ENCODE data around the gene PSMD8. TPM values are rescaled to one million over a fixed set of nuclear protein-coding genes. Genes with fewer than 3 reads are reported as not detected.

Gene PSMD8
- total RNA-seq, 1 donor from 2014 or later = 123 TPM

- no peak overlapping the region for H3K27ac ChIP-seq
- no peak for TF ChIP-seq CTCF (IDR thresholded peaks at IDR 0.05)
- H3K4me3 ChIP-seq = no peak overlapping the region
- DNase-seq (no peak), ATAC-seq (no peak)
- H3K36me3 ChIP-seq = no peaks in the 10 kb centered on the region
- no peaks in the 10 kb centered on the region for H3K9me3 ChIP-seq
- intact Hi-C loops (cut with DNase I) = no loop called here
- H3K4me1 ChIP-seq = peaks cover under 1% of the 10 kb centered on the region
- no peaks in the 10 kb centered on the region for H3K27me3 ChIP-seq
These were observed 38.1 kb downstream of the PSMD8 start for GRCh38 chr19:38412491-38412890.

GRCh38 chr19:38412961-38413360 is 38.6 kb downstream of the PSMD8 start:
- TF ChIP-seq CTCF (IDR thresholded peaks at IDR 0.05) = no peak
- DNase-seq (no peak), ATAC-seq (no peak)
- Histone ChIP-seq H3K9me3 (no peaks in the 10 kb centered on the region), H3K27ac (no peak overlapping the region), H3K4me1 (peaks cover 4% of the 10 kb centered on the region), H3K27me3 (no peaks in the 10 kb centered on the region), H3K36me3 (no peaks in the 10 kb centered on the region), H3K4me3 (no peak overlapping the region)
- intact Hi-C loops (cut with DNase I) = no loop called here

- no peak for DNase-seq
- no peak overlapping the region for H3K4me3 ChIP-seq
- intact Hi-C loops (cut with DNase I) = no loop called here
- no peak for ATAC-seq
- H3K27me3 ChIP-seq = no peaks in the 10 kb centered on the region
- TF ChIP-seq CTCF (IDR thresholded peaks at IDR 0.05) = no peak
- H3K36me3 ChIP-seq = no peaks in the 10 kb centered on the region
- no peak overlapping the region for H3K27ac ChIP-seq
- H3K4me1 ChIP-seq = peaks cover 4% of the 10 kb centered on the region
- H3K9me3 ChIP-seq = no peaks in the 10 kb centered on the region
These were observed 39.0 kb downstream of the PSMD8 start for GRCh38 chr19:38413416-38413815.

GRCh38 chr19:38417146-38417543 is 42.8 kb downstream of the PSMD8 start:
- no peak overlapping the region for H3K27ac ChIP-seq
- H3K36me3 ChIP-seq = no peaks in the 10 kb centered on the region
- no peak for TF ChIP-seq CTCF (IDR thresholded peaks at IDR 0.05)
- no peak overlapping the region for H3K4me3 ChIP-seq
- no peaks in the 10 kb centered on the region for H3K9me3 ChIP-seq
- intact Hi-C loops (cut with DNase I) = no loop called here
- DNase-seq = no peak
- no peaks in the 10 kb centered on the region for H3K27me3 ChIP-seq
- no peak for ATAC-seq
- peaks cover 4% of the 10 kb centered on the region for H3K4me1 ChIP-seq

GRCh38 chr19:38417544-38418506 is 43.5 kb downstream of the PSMD8 start:
- ATAC-seq = peak; percentile 95
- Histone ChIP-seq H3K27ac (no peak overlapping the region), H3K36me3 (no peaks in the 10 kb centered on the region), H3K9me3 (no peaks in the 10 kb centered on the region), H3K27me3 (no peaks in the 10 kb centered on the region), H3K4me3 (peak overlapping the region; percentile 41), H3K4me1 (peaks cover 4% of the 10 kb centered on the region)
- TF ChIP-seq CTCF (IDR thresholded peaks at IDR 0.05) = no peak
- intact Hi-C loops (cut with DNase I) = no loop called here
- DNase-seq = peak; percentile 89

Data from upper lobe of right lung (tissue), 1 donor.